Fibroblast of villous mesenchyme (primary cell): ENCODE results near the gene RNF126. TPM values are rescaled to one million over a fixed set of nuclear protein-coding genes. Genes with fewer than 3 reads are reported as not detected.

Experiments used
- DNase-seq: peaks from one replicate; pipeline ENCODE4 v3.0.0-alpha.2; 2010; ENCODE audit warnings: low read depth
- H3K4me3 ChIP-seq: 2 replicates; pipeline ENCODE4 v1.5.1; 2011; ENCODE audit warnings: low read depth, mild to moderate bottlenecking, low read length
- total RNA-seq: library from RNA; depleted of rRNA; stranded (reverse); fragments of >200 nt; gene quantifications from 2 replicates; pipeline ENCODE4 v1.2.3, GENCODE V29; 2012
- TF ChIP-seq, protein P1 (sequence below): IDR thresholded peaks from 2 replicates; pipeline ENCODE4 v1.5.1; 2012; ENCODE audit warnings: low read depth, mild to moderate bottlenecking, low read length; ENCODE audit not compliant: insufficient read depth

RNF126 gene
- total RNA-seq, 1 donor, result 30.7 TPM

DNA sequence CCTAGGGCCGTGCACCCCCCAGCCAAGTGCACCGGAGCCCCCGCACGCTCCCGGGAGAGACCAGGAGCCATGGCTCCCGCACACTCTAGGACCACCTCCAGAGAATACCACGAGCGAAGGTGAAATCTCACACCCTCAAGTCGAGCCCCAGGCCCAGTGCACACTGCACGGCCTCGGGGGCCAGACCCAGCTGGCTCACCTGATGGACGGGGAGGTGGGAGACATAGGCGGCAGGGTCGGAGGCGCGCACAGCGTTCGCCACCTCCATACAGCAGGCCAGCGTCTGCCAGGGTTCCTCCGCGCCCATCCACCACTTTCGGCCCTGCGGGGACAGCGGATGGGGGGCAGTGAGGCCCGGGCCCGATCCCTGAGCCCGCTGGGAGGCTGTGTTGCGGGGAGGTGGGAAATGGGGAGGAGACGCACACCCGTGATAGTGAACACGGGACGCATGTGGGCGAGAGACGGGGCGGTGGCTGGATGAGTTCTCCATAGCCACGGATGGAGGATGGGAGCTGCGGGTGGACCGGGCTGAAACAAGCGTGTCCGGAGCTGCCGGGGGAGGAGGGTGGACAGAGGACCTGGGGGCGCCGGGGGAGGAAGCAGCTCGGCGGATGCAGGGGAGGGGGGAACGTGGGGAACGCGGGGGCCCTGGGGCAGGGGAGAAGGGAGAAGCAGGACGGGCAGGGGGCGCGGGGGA is 42.7 kb downstream of the RNF126 start:
- DNase-seq, result no peak
- no peak overlapping the region for H3K4me3 ChIP-seq

DNA sequence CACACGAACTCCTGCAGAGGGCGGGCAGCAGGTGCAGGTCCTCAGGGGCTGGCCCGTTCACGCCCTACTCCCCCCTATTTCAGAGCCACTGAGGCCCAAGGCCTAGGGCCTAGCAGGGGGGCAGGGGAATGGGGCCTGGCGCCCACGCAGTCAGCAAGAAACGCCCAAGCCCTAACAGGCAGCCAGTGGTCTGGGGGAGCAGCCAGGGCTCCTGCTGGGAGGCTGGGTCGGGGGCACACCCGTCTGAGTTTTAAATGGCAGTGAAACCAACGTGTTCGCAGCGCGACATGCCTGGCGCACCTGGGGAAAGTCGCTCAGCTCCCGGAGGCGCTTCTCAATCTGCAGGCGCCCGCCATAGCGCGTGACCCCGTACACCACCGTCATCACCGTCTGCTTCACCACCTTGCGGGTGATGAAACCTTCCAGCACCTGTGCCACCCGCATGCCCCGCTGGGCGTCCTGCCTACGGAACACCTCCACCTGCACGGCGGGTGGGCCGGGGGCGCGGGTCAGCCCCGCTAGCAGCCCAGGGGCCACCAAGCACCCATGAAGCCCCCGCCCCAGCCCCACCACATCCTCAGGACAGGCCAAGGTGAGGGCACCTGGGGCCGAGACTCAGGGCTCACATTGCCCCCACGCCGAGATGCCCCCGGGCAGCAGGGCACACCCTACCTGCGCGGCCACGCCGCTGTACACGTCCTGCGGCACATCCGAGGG is 43.6 kb downstream of the RNF126 start:
- TF ChIP-seq, protein P1, sequence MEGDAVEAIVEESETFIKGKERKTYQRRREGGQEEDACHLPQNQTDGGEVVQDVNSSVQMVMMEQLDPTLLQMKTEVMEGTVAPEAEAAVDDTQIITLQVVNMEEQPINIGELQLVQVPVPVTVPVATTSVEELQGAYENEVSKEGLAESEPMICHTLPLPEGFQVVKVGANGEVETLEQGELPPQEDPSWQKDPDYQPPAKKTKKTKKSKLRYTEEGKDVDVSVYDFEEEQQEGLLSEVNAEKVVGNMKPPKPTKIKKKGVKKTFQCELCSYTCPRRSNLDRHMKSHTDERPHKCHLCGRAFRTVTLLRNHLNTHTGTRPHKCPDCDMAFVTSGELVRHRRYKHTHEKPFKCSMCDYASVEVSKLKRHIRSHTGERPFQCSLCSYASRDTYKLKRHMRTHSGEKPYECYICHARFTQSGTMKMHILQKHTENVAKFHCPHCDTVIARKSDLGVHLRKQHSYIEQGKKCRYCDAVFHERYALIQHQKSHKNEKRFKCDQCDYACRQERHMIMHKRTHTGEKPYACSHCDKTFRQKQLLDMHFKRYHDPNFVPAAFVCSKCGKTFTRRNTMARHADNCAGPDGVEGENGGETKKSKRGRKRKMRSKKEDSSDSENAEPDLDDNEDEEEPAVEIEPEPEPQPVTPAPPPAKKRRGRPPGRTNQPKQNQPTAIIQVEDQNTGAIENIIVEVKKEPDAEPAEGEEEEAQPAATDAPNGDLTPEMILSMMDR, result no peak
- no peak for DNase-seq
- H3K4me3 ChIP-seq, result no peak overlapping the region

More for the DNA sequence above, 42.7 kb downstream of the RNF126 start:
- TF ChIP-seq, protein P1, result no peak

DNA sequence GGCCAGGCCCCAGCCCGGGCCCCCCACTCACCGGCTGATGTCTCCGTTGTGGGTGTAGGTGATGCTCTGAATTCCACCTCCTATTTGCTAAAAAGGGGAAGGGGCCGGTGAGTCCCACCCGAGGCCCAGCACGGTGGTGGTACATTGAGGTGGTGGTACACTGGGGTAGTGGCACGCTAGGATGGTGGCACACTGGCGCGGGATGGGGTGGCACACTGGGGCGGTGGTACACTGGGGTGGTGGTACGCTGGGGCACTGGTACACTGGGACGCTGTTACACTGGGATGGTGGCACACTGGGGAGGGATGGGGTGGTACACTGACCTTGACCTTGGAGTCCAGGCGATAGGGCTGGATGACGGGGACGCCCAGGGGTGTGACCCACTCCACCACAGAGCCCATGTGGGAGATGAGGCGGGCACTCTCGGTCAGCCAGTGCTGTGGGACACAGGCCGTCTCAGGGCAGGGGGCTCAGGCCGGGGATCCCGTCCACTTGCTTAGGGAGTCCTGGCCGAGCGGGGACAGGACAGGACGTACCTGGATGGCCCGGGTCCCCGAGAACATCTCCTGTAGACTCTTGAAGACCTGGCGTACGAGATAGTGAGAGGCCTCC is 44.2 kb downstream of the RNF126 start:
- no peak overlapping the region for H3K4me3 ChIP-seq
- TF ChIP-seq, protein P1, result no peak

DNA sequence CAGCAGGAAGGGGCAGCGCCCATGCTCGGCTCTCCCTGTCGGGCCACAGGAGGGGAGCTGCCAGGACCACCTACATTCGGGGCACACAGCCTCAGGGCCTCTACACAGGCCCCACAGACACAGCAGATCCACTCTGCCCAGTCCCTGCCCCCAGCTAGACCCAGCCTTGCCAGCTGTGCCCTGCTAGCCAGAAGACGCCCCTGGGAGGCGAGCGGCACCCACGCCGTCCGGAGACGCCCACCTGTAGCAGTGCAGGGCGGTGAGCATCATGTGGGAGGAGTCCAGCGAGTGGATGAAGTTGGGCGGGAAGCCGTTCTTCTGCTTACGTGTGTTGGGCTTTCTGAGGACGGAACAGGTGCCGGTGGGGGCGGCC is 44.8 kb downstream of the RNF126 start:
- H3K4me3 ChIP-seq, result no peak overlapping the region
- DNase-seq, result no peak
- TF ChIP-seq, protein P1, result no peak

More for the DNA sequence above, 44.2 kb downstream of the RNF126 start:
- DNase-seq, result no peak

DNA sequence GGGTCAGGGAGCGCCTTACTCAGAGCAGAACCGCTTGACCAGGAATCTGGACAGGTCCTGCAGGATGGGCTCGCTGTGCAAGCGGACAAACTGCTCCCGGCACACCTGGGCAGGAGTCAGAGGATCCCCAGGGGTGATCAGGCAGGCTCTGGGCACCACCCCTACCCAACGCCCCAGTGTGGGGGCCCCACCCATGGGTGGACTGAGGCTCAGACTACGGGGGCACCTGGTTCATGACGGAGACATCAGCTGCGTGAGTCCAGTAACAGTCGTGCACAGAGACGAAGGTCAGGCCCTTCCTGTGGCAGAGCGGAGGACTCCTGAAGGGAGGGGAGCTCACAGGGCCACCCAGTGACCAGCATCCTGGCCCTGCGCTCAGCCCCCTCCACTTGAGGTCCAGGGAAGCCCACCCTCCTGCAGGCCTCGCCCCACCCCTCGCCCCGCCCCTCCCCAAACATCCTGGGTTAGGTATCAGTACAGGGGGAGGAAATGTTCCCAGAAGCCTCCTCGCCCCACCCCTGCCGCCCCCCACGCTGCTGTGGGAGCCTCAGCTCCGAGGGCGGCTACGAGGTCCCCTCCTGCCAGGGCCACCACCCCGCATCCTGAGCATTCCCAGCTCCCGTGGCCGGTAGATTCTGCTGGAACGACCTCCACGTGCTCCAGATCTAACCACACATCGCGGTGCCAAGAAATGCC is 45.3 kb downstream of the RNF126 start:
- no peak overlapping the region for H3K4me3 ChIP-seq
- TF ChIP-seq, protein P1, result no peak
- DNase-seq, result no peak

DNA sequence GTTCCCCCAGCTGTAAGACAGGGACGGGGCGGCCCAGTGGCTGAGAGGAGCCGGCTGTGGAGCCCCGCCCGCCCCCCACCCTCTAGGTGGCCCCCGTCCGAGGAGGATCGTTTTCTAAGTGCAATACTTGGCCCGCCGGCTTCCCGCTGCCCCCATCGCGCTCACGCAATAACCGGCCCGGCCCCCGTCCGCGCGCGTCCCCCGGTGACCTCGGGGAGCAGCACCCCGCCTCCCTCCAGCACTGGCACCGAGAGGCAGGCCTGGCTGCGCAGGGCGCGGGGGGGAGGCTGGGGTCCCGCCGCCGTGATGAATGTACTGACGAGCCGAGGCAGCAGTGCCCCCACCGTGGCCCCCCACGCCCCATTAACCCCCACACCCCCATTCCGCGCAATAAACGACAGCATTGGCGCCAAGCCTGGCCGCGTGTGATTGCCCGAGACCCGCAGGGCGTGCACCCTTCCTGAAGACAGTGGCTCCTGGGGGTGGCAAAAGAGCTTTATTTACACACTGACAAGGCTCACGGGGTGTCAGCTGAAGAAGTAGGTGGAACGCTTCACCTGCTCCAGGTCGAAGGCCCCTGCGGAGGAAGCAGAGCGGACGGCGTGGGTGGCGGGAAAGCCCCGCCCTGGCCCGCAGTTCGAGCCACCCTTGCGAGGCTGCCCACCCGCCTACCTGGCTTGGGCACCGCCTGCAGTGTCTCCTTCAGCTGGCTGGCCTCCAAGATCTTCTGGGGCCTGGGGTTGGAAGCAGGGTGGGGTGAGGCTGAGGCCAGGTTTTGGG is 46.1 kb downstream of the RNF126 start:
- DNase-seq, result no peak
- H3K4me3 ChIP-seq, result no peak overlapping the region
- TF ChIP-seq, protein P1, result no peak
